ENCODE data around the gene BOLA1. TPM values are rescaled to one million over a fixed set of nuclear protein-coding genes. Genes with fewer than 3 reads are reported as not detected.
"Not testable (repeated sequence)": the region's sequence is repeated elsewhere in the genome, so short reads cannot be mapped to it uniquely, and the experiment has no call there.

BOLA1 gene
- 12.0 TPM for total RNA-seq

GRCh38 chr1:149899460-149900284 is at the start of gene BOLA1:
TSS of gene BOLA1 (plus strand) at chr1:149899568. CDS start at chr1:149900060, 492 bp downstream.
- peak; percentile 90 for DNase-seq

DNA sequence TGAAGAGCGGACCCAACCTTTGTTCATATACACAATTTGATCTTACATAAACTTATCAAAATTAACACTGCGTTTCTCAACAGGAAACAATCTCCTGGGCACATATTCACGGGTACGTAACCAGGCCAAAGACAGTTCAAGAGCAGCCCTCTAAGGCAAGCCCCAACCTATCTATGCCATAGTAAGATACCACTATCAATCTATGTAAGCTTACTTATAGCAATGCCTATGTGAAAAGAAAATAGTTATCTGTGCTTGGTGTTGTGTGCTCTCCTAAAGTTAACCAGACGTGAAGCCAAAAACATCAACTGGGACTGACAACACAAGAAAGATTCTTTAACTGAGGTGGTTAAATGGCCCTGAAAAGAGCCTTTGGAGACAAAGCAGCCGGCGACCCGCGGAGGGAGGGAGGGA is 49.4 kb upstream of the BOLA1 start:
- DNase-seq: no peak

DNA sequence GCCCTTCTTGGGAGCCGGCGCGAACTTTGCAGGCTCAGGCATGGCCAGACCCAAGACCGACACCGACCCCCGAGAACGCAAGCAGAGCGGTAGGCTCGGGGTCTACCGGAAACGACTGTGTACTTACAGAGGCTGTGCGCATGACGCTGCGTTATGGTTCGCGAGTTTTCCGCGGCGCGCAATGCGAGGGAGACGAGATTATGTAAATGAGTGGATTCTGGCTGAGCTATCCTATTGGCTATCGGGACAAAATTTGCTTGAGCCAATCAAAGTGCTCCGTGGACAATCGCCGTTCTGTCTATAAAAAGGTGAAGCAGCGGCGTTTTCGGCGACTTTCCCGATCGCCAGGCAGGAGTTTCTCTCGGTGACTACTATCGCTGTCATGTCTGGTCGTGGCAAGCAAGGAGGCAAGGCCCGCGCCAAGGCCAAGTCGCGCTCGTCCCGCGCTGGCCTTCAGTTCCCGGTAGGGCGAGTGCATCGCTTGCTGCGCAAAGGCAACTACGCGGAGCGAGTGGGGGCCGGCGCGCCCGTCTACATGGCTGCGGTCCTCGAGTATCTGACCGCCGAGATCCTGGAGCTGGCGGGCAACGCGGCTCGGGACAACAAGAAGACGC is 48.5 kb upstream of the BOLA1 start:
- not testable (repeated sequence) for DNase-seq

- not testable (repeated sequence) for DNase-seq
These were observed 47.7 kb upstream of the BOLA1 start for GRCh38 chr1:149851585-149852213.

DNA sequence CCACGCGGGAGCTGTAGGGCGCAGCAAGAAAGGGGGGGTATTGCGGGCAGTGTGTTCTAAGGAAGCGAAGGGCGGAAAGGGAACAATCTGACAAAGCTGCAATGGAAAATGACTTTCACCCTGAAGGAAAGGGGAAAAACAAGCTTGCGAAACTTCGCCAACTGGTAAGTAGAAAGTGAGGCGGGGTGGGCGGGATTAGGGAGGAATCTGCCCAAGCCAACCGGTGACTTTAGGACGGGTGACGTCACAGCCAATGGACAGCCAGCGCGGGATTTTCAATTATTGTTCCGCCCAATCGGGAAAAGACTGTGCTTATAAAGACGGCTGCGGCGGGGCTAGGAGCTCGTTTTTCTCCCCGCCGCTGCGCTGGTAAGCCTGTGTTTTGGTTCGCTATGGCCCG is 47.1 kb upstream of the BOLA1 start:
- not testable (repeated sequence) for DNase-seq

GRCh38 chr1:149860271-149860670 is 39.1 kb upstream of the BOLA1 start:
- not testable (repeated sequence) for DNase-seq

GRCh38 chr1:149860684-149861496 is 38.5 kb upstream of the BOLA1 start:
- DNase-seq: not testable (repeated sequence)

DNA sequence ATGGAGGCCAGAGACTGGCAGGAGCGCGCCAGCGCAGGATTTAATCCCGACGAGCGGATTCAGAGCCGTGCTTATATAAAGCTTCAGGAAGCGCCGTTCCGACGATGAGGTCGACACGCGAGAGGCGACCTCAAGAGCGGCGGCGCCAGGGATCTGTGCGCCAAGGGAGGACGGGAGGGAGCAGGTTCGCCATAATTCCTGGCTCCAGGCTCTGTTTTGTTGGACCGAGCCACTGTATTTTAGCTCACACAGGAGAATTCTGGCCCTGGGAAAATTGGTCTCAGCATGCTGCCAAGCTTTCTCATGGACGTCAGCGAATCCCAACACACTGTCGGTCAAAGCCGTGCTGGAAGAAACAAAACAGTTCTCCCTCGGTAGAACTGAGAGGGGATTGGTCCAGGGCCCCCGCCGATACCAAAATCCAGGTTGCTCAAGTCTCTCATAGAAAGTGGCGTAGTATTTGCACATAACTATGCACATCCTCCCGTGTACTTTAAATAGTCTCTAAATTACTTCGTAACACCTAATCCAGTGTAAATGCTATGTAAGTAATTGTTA is 37.8 kb upstream of the BOLA1 start:
- not testable (repeated sequence) for DNase-seq

- not testable (repeated sequence) for DNase-seq
These were observed 32.5 kb upstream of the BOLA1 start for GRCh38 chr1:149866887-149867286.

- DNase-seq: not testable (repeated sequence)
These were observed 26.3 kb upstream of the BOLA1 start for GRCh38 chr1:149873060-149873459.

GRCh38 chr1:149877211-149877946 is 22.0 kb upstream of the BOLA1 start:
- DNase-seq: no peak

DNA sequence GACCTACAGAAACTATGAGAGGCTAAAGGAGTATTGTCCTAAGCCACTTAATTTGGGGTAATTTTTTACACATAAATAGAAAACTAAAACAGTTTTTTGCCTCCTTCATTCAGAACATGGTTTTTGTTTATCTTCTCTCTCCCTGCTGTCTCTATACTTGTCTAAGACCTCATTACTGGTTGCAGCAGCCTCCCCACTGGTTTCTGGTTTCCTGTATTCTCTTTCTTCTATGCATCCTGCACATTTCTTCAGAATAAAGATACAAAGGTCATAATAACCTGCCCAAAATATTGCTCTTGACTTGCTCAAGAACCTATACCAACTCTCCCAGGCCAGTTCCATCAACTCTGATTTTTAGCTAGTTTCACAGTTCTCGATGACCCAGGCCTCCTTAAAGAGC is 19.8 kb upstream of the BOLA1 start:
- DNase-seq: no peak

GRCh38 chr1:149881876-149882275 is 17.5 kb upstream of the BOLA1 start:
- no peak for DNase-seq

DNA sequence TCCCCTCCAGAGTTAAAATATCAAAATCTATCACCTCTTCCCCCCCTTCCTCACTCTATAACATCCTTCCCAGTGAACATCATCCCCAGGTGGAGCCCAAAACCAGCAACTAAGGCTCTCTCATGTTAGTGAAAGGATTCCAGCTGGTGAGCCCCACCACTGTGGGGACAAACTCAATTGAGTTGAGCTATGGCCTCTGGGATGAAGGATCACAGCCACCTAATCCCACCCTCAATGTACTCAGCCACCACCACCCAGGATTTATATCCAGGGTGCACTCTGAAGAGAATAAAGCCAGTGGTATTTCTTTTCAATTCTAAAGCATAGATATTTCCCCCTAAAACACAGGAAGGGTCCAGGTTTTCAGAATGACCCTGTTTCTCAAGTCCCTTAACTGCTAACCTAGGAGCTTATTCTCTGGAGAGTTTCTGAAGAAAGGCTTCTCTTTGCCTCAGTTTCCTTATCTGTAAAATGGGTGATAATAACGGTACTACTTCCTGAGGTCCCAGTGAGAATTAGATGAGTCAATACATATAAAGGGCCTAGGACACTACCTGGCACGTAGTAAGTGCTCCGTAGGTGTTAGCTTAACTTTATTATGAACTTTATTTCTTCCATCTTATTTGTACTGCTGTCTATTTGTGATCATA is 15.6 kb upstream of the BOLA1 start:
- no peak for DNase-seq

- no peak for DNase-seq
These were observed 14.7 kb upstream of the BOLA1 start for GRCh38 chr1:149884433-149885338.

DNA sequence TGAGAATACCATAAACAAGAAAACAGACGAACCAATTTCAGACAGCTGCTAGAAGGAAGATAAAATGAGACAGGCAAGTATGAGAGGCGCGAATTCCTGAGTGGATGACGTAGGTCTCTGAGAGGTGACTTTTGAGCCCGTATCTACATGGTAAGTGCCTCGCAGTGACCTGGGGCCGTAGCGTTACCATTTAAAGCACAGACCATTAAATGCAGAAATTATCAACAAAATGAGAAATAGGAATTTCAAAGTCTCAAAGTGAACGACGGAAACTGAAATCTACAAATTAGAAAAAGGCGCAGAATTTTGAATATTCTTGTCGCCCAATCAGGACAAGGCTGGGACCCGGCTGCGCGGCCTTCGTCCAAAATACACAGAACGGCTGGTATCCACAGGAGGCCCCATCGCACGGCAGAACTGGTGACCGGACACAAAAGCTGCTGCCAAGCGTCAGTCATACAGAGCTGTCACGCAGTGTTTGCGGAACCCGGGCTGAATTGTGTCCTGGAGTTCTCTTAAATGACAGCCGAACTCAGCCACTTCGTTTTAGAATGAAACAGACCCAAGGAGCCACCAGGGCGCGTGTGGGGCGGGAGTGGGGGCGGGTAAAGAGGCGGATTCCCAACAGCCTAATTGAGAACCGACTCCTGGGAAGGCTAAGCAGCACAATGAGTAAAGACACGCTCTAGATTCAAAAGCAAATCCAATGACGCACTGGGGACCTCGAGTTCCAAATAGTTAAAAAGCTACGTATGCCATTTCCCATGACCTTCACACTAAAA is 13.8 kb upstream of the BOLA1 start:
- peak; percentile 76 for DNase-seq

GRCh38 chr1:149886121-149886395 is 13.3 kb upstream of the BOLA1 start:
- not testable (repeated sequence) for DNase-seq

GRCh38 chr1:149886396-149887195 is 12.8 kb upstream of the BOLA1 start:
- peak; percentile 87 for DNase-seq

All from occipital lobe (tissue), 2 donors.